Activated CD8-positive, alpha-beta T cell treated with anti-CD3 and anti-CD28 coated beads for 36 hours (primary cell): ENCODE measurements around the gene LRFN2. TPM values are rescaled to one million over a fixed set of nuclear protein-coding genes. Genes with fewer than 3 reads are reported as not detected.

Source experiments
- ATAC-seq: fragments of 200-7000 bp; cut with Tn5 transposase; one replicate; pipeline ENCODE4 v1.10.0; 2021; ENCODE audit warnings: mild to moderate bottlenecking, moderate library complexity
- CTCF ChIA-PET: fragments of 350-600 bp; sonication (Branson Sonifier 250); formaldehyde crosslinking; loops from one replicate; lab custom pipeline; 2021; ENCODE audit warnings: antibody characterized with exemption; lab: Charles Lee
- POLR2A ChIA-PET: fragments of 350-600 bp; sonication (Branson Sonifier 250); formaldehyde crosslinking; loops from one replicate; lab custom pipeline; 2021; ENCODE audit warnings: antibody characterized with exemption; lab: Charles Lee
- DNase-seq: peaks from one replicate; pipeline ENCODE4 v3.0.0-alpha.2; 2020
- H3K27ac Mint-ChIP-seq: one replicate; pipeline ENCODE4 v1.8.0; 2021; ENCODE audit warnings: mild to moderate bottlenecking, mixed read lengths
- H3K27me3 Mint-ChIP-seq: one replicate; pipeline ENCODE4 v1.8.0; 2021; ENCODE audit warnings: mixed read lengths
- H3K36me3 Mint-ChIP-seq: one replicate; pipeline ENCODE4 v1.8.0; 2021; ENCODE audit warnings: low read depth, mixed read lengths
- H3K4me1 Mint-ChIP-seq: one replicate; pipeline ENCODE4 v1.8.0; 2021; ENCODE audit warnings: low read depth, mixed read lengths
- H3K4me3 Mint-ChIP-seq: one replicate; pipeline ENCODE4 v1.8.0; 2021; ENCODE audit warnings: mild to moderate bottlenecking, moderate library complexity, mixed read lengths
- H3K9me3 Mint-ChIP-seq: one replicate; pipeline ENCODE4 v1.8.0; 2021; ENCODE audit warnings: mixed read lengths
- CTCF ChIP-seq: fragments of 200-600 bp; IDR thresholded peaks from one replicate; pipeline ENCODE4 v1.8.0; 2022; ENCODE audit warnings: antibody characterized with exemption, mild to moderate bottlenecking
- intact Hi-C: fragments of 100-400 bp; cut with micrococcal nuclease; formaldehyde crosslinking; loops from one replicate; pipeline ENCODE4 v1.10.0; 2022
- total RNA-seq, 2 experiments: library from RNA; stranded (reverse); gene quantifications; one replicate each; pipeline ENCODE4 v1.2.3, GENCODE V29; 2021

The LRFN2 gene
- total RNA-seq, 2 experiments from 2014 or later = not detected

GRCh38 chr6:40419946-40420728, 167.0 kb downstream of the LRFN2 start:
- H3K4me3 Mint-ChIP-seq = no peak overlapping the region
- no peaks in the 10 kb centered on the region for H3K27me3 Mint-ChIP-seq
- no peak for DNase-seq
- no peak overlapping the region for H3K27ac Mint-ChIP-seq
- no peaks in the 10 kb centered on the region for H3K36me3 Mint-ChIP-seq
- ChIA-PET CTCF (no interaction called here), POLR2A (no interaction called here)
- H3K4me1 Mint-ChIP-seq = peaks cover 12% of the 10 kb centered on the region
- intact Hi-C loops = no loop called here
- H3K9me3 Mint-ChIP-seq = no peaks in the 10 kb centered on the region
- ATAC-seq = no peak
- no peak for TF ChIP-seq CTCF

GRCh38 chr6:40419377-40419776, 167.8 kb downstream of the LRFN2 start:
- H3K4me3 Mint-ChIP-seq = no peak overlapping the region
- intact Hi-C loops = no loop called here
- no peaks in the 10 kb centered on the region for H3K36me3 Mint-ChIP-seq
- ChIA-PET POLR2A (no interaction called here), CTCF (no interaction called here)
- DNase-seq = no peak
- peaks cover 12% of the 10 kb centered on the region for H3K4me1 Mint-ChIP-seq
- no peaks in the 10 kb centered on the region for H3K9me3 Mint-ChIP-seq
- H3K27me3 Mint-ChIP-seq = no peaks in the 10 kb centered on the region
- no peak for TF ChIP-seq CTCF
- H3K27ac Mint-ChIP-seq = no peak overlapping the region
- no peak for ATAC-seq

- no peaks in the 10 kb centered on the region for H3K36me3 Mint-ChIP-seq
- ATAC-seq (no peak), DNase-seq (no peak)
- H3K27me3 Mint-ChIP-seq = no peaks in the 10 kb centered on the region
- intact Hi-C loops = no loop called here
- POLR2A ChIA-PET = interaction anchor here (1.7 kb wide), 1 partner anchor 101 kb away, joined by 3 read pairs; no protein-coding TSS in a partner anchor
- TF ChIP-seq CTCF = no peak
- H3K9me3 Mint-ChIP-seq = no peaks in the 10 kb centered on the region
- no peak overlapping the region for H3K4me3 Mint-ChIP-seq
- H3K4me1 Mint-ChIP-seq = peaks cover 12% of the 10 kb centered on the region
- H3K27ac Mint-ChIP-seq = no peak overlapping the region
- CTCF ChIA-PET = no interaction called here
Measured at GRCh38 chr6:40417031-40417430, 170.1 kb downstream of the LRFN2 start.

- Mint-ChIP-seq H3K27ac (no peak overlapping the region), H3K4me1 (peaks cover 2% of the 10 kb centered on the region), H3K9me3 (no peaks in the 10 kb centered on the region), H3K36me3 (no peaks in the 10 kb centered on the region), H3K4me3 (no peak overlapping the region), H3K27me3 (no peaks in the 10 kb centered on the region)
- CTCF ChIA-PET = no interaction called here
- ATAC-seq = no peak
- intact Hi-C loops = no loop called here
- no peak for DNase-seq
- TF ChIP-seq CTCF = no peak
- POLR2A ChIA-PET = no interaction called here
Measured at GRCh38 chr6:40414617-40415016, 172.5 kb downstream of the LRFN2 start.

GRCh38 chr6:40413239-40413638, 173.9 kb downstream of the LRFN2 start:
- no peak for TF ChIP-seq CTCF
- ChIA-PET POLR2A (no interaction called here), CTCF (no interaction called here)
- no peak overlapping the region for H3K27ac Mint-ChIP-seq
- H3K27me3 Mint-ChIP-seq = no peaks in the 10 kb centered on the region
- H3K4me3 Mint-ChIP-seq = no peak overlapping the region
- DNase-seq (no peak), ATAC-seq (no peak)
- intact Hi-C loops = no loop called here
- H3K4me1 Mint-ChIP-seq = no peaks in the 10 kb centered on the region
- H3K9me3 Mint-ChIP-seq = no peaks in the 10 kb centered on the region
- no peaks in the 10 kb centered on the region for H3K36me3 Mint-ChIP-seq
